ENCODE results near the gene SMIM20.

The SMIM20 gene

GRCh38 chr4:25882226-25882625, 31.8 kb upstream of the SMIM20 start:
- TF ChIP-seq CTCF (IDR thresholded peaks at IDR 0.05; ENCODE audit: low read depth, low read length), result no peak
- no peak for DNase-seq (ENCODE audit: extremely low read depth, low read depth)

- TF ChIP-seq CTCF (IDR thresholded peaks at IDR 0.05; ENCODE audit: low read depth, low read length), result no peak
- DNase-seq (ENCODE audit: extremely low read depth, low read depth), result no peak
Observed at GRCh38 chr4:25883565-25883964, 30.5 kb upstream of the SMIM20 start.

- DNase-seq (ENCODE audit: extremely low read depth, low read depth), result no peak
Observed at GRCh38 chr4:25884031-25884782, 29.8 kb upstream of the SMIM20 start.

GRCh38 chr4:25888781-25889180, 25.2 kb upstream of the SMIM20 start:
- no peak for DNase-seq (ENCODE audit: extremely low read depth, low read depth)
- TF ChIP-seq CTCF (IDR thresholded peaks at IDR 0.05; ENCODE audit: low read depth, low read length), result no peak

More at GRCh38 chr4:25884031-25884782, 29.8 kb upstream of the SMIM20 start:
- TF ChIP-seq CTCF (IDR thresholded peaks at IDR 0.05; ENCODE audit: low read depth, low read length), result no peak

DNA sequence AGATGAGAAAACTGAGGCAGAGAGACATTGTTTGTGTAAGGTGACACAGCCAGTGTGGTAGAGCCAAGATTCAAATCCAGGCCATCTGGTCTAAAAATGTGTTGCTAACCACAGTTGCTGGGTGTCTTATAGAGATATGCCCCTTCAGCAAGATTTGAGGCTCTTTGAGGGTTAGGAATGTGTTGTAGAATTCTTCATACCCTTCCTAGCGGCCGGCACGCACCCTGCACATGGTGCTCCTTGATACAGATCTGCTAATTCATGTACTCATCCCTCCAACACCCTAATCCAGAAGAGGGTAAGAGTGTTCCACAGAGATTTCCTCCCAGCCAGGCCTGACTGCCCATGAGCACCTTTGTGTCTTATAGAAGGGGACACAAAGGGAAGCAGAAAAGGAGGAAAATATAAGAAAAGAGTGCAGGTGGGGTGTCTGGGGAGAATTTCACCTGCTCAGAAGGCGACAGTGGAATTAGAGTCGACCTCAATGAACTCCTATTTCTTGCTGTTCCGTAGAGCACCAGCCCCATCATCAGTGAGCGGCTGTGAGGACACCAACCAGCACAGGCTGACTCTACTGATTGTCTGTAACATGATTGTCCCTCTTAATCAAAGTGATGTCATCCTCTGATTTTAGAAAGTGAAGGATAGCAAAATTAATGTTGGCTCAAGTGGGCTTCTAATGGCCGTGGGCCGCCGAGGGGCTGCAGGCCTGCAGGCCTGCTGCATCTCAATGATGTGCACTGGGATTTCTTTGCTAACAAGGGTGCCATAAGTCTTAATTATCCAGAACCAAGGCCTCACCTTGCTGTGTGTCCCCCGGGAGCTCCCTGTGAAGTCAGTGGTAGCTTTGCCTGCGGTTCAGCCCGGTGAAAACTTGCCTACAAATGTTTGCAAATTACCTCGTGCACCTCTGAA, 24.2 kb upstream of the SMIM20 start:
- TF ChIP-seq CTCF (IDR thresholded peaks at IDR 0.05; ENCODE audit: low read depth, low read length), result no peak
- DNase-seq (ENCODE audit: extremely low read depth, low read depth), result no peak

DNA sequence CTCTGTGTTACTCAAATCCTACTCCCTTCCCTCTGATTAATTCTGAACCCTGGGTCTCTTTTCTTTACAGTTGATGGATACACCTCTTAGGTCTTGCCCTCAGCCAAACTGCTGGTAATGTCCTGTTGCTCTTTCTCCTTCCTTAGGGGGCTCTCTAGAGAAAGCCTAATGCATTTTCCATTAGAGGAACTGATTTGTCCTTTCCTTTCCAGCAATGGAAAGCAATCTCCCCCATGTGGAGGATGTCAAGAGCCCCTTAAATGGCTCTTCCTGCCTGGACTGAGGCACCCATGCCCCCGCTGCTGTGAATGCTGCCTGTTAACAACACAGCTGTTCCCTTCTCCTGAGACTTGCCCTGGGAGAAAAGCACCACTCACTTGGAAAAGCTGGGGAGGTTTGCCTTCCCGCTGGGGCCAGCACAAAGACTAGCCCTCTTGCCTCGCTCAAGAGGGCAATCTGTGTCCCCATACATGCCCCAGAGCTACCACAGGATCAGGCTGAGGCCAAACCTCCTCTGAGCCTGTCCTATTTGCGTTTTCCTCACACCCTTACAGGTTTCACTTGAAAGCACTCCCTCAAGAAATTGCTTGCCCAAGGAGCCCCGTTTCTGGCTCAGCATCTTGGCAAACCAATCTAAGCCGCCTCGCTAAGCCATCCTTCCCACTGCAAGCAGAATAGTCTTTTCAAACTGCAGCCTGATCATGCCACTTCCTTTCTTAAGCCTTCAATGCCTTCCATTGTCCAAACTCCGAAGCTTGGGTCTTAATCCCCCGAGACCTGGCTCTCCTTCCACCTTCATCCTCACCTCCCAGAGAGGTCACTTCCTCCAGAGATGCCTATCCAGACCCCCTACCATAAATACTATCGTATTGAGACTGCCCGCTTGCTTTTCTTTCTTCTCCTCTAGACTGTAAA, 23.2 kb upstream of the SMIM20 start:
- no peak for TF ChIP-seq CTCF (IDR thresholded peaks at IDR 0.05; ENCODE audit: low read depth, low read length)
- DNase-seq (ENCODE audit: extremely low read depth, low read depth), result no peak
